ENCODE data around the gene BLVRB. TPM values are rescaled to one million over a fixed set of nuclear protein-coding genes. Genes with fewer than 3 reads are reported as not detected.
"Not testable (repeated sequence)": the region's sequence is repeated elsewhere in the genome, so short reads cannot be mapped to it uniquely, and the experiment has no call there.

Gene BLVRB
- polyA plus RNA-seq, 3 donors = 38.2 to 44.1 (median 39.8) TPM

DNA sequence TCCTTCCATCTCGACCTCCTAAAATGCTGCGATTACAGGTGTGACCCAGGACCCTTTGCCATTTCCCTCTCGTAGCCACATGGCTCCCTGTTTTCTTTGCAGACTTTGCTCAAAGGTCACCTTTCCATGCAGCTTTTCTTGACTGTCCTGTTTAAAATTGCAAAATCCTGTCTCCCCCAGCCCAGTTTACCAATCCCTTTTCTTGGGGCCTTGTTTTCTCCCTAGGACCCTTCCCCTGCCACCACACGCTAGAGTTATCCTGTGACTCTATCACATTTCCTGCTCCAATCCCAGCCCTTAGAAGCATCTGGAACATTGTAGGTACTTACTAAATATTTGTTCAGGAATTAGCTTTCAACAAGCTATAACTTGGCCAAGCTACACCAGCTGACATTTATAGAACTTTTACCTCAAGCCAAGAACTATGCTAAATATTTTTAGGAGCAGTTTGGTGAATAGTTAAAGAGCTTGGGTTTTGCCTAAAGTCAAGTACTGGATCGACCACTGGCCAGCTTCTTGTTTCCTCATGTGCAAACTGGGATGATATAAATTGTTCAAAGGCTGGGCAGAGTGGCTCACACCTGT, 12.3 kb downstream of the BLVRB start:
- DNase-seq (ENCODE audit: low read depth in 3 of 3, low spot score in 2 of 3) = no peak

- DNase-seq (ENCODE audit: low read depth in 3 of 3, low spot score in 2 of 3) = no peak
Observed at GRCh38 chr19:40452016-40452415, 13.5 kb downstream of the BLVRB start.

- no peak for DNase-seq (ENCODE audit: low read depth in 3 of 3, low spot score in 2 of 3)
Observed at GRCh38 chr19:40450664-40451063, 14.9 kb downstream of the BLVRB start.

DNA sequence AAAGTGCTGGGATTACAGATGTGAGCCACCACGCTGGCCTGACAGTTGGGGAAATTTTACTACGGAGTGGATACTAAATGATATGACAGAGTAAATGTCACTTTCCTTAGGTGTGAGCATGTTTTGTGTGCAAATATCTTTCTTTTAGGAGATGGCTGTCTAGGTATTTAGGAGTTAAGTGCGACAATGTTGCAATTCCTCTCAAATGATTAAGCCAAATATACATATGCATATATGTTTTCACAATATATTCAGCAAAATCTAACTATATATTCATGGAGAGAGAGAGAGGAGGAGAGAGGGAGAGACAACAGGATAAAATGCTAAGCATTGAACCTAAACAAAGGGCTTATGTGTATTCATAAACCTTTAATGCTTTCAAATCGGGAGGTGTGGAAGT, 16.0 kb downstream of the BLVRB start:
- DNase-seq (ENCODE audit: low read depth in 3 of 3, low spot score in 2 of 3) = no peak

- no peak for DNase-seq (ENCODE audit: low read depth in 3 of 3, low spot score in 2 of 3)
Observed at GRCh38 chr19:40446263-40446784, 19.2 kb downstream of the BLVRB start.

GRCh38 chr19:40445780-40446262, 19.7 kb downstream of the BLVRB start:
- no peak for DNase-seq (ENCODE audit: low read depth in 3 of 3, low spot score in 2 of 3)

GRCh38 chr19:40444825-40445312, 20.7 kb downstream of the BLVRB start:
- no peak for DNase-seq (ENCODE audit: low read depth in 3 of 3, low spot score in 2 of 3)

DNA sequence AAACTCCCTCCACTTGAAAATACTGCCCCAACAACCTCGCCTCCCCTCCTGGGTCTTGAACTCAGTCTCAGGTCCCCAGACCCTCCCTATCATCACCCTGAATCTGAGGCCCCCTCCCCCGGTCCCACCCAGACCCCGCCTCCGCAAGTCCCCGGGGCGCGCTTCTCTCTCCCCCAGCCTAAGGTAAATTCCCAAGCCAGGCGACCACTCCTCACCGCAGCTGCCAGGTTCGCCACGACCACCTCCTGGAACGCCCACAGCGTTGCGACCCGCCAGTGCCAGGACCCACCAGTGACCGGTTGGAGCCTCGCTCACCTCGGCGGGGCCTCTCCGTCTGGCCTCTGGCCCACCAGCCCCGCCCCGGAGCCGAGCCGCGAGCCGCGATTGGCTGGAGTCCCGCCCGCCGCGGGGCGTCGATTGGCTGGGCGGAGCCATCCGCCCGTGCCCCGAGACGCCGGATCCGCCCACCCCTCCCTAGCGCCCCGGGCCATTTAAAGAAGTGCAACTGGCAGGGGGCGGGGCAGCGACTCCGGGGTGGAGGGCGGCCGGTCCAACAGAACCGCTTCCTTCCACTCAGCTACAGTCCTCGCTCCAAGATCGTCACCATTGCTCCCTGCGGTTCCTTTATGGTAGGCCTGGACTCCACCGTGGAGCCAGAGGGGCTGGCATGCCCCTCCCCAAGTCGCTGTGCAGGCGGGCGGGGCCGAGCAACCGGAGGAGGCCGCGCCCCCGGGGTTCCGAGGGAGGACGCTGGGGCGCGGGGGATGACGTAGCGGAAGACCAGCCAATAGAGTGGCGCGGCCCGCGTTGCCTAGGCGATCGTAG, 21.3 kb downstream of the BLVRB start, which contains the start of gene SERTAD3:
TSS of gene SERTAD3 (minus strand) at position 336 of the 825 bp plus-strand sequence. CDS start 2,255 bp downstream, outside the sequence.
- peak in 1 of 3 donors; percentile 93 for DNase-seq (ENCODE audit: low read depth in 3 of 3, low spot score in 2 of 3)

- DNase-seq (ENCODE audit: low read depth in 3 of 3, low spot score in 2 of 3) = peak; percentile 95 to 99 (median 99)
Observed at GRCh38 chr19:40443131-40443999, 22.2 kb downstream of the BLVRB start.

DNA sequence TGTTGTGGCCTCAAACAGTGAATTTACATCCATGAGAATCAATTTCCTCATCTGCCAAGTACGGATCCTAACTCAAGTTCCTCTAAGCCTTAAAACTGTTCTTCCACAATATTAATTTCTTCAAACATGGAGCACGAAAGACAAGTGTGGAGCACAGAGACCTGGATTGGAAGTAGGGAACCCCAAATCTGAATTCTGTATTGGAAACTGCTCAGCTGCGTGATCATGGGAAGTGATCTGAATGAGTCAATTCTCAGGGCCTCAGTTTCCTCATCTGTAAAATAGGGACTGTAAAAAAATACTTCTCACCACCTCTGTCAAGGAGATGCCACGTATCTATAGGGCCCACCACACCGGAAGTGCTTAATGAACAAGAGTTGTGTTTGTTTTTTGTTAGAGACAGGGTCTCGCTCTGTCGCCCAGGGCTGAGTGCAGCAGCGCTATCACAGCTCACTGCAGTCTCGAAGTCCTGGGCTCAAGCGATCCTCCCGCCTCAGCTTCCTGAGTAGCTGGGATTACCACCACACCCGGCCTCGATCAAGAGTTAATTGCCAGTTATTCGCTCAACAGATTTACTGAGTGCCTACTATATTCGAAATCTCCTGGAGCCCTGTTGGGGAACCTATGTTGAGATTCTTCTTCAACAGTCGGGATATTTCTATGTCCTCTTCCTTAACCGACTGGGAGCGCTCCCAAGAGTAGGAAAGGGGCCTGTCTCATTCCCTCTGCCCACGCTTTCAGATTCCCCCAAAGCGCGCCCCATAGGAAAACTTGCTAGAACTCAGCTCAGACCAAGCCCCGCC, 23.0 kb downstream of the BLVRB start:
- DNase-seq (ENCODE audit: low read depth in 3 of 3, low spot score in 2 of 3) = no peak

DNA sequence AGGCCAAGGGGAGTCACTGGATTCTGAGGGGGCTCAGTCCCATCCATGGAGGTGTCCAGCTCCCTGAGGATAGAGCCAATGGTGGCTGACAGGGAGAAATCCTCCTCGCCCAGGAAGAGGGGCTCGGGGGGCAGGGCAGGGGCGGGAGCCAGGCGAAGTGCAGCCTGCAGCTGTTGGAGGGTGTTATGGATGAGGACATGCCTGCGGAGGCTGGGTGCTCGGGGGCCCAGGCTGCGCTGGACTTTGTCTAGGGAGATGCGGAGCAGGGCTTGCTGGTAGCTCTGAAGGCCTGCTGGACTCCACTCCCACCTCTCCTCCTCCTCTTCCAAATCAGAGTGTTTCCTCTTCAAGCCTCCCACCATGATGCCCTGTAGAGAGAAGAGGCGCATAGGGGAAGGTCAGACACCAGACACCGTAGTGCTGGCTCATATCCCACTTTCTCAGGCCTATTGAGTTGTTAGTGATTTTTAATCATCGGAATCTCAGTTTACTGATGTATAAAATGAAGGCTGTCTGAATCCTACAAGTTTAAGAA, 23.8 kb downstream of the BLVRB start:
- no peak for DNase-seq (ENCODE audit: low read depth in 3 of 3, low spot score in 2 of 3)

DNA sequence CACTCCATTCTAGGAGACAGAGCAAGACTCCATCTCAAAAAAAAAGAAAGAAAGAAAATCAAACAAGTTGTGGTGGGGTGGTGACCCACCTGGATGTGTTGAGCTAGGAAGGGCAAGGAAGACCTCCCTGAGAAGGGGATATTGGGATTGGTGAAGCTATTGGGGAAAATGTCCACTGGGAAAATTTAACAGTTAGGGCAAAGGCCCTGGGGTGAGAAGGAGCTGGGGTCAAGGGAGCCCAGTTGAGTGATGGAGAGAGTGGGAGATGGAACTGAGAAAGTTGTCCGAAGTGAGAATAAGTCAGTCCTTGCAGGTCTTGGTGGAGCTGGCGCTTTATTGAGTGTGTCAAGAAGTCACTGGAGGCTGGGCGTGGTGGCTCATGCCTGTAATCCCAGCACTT, 27.3 kb downstream of the BLVRB start:
- DNase-seq (ENCODE audit: low read depth in 3 of 3, low spot score in 2 of 3) = no peak

DNA sequence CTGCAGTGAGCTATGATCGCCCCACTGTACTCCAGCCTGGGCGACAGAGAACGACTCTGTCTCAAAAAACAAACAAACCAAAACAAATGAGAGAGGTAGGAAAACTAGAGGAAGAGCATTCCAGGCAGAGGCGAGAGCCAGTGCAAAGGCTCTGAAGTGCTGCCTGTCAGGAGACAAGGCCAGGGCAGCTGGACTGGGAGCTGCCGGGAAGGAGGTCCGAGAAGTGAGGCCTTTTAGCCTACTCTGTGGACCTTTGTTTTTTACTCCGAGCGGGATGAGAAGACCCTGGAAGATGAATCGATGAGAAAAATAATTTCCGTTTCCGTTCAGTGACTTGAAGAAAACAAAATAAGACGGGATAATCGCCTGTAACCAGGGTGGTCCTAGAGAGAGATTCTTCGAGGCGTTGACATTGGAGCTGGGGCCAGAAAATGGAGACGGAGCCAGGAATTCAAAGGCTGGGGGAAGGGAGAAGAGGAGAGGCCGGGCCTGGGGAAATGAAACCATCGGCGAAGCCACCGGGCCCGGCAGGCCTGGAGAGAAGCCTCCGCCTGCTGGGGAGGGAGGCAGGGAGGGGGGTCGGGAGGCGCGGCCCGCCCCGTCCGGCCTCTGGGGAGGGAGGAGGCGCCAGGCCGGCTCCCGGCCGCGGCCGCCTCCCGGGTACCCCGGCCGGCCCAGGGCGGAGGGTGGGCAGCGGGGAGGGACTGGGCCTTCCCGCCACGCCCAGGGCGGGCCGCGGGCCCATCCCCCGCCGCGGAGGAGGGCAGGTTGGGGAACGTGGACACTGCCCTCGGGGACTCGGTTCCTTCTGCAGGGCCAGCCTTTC, 31.9 kb downstream of the BLVRB start:
- peak in 1 of 3 donors; percentile 86 for DNase-seq (ENCODE audit: low read depth in 3 of 3, low spot score in 2 of 3)

DNA sequence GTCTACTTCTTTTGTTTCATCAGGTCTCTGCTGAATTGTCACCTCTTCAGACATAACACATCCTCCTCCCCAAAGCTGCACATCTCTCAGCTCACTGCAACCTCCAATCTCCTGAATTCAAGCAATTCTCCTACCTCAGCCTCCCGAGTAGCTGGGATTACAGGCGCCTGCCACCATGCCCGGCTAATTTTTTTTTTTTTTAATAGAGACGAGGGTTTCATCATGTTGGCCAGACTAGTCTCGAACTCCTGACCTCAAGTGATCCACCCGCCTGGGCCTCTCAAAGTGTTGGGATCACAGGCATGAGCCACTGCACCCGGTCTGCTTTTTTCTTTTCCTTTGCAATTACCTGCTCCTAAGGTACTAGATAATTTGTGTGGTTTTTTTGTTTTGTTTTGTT, 32.8 kb downstream of the BLVRB start:
- not testable (repeated sequence) for DNase-seq (ENCODE audit: low read depth in 3 of 3, low spot score in 2 of 3)

GRCh38 chr19:40431698-40432097, 33.8 kb downstream of the BLVRB start:
- no peak for DNase-seq (ENCODE audit: low read depth in 3 of 3, low spot score in 2 of 3)

- not testable (repeated sequence) for DNase-seq (ENCODE audit: low read depth in 3 of 3, low spot score in 2 of 3)
Observed at GRCh38 chr19:40430242-40430641, 35.3 kb downstream of the BLVRB start.

GRCh38 chr19:40428197-40428596, 37.3 kb downstream of the BLVRB start:
- DNase-seq (ENCODE audit: low read depth in 3 of 3, low spot score in 2 of 3) = not testable (repeated sequence)

DNA sequence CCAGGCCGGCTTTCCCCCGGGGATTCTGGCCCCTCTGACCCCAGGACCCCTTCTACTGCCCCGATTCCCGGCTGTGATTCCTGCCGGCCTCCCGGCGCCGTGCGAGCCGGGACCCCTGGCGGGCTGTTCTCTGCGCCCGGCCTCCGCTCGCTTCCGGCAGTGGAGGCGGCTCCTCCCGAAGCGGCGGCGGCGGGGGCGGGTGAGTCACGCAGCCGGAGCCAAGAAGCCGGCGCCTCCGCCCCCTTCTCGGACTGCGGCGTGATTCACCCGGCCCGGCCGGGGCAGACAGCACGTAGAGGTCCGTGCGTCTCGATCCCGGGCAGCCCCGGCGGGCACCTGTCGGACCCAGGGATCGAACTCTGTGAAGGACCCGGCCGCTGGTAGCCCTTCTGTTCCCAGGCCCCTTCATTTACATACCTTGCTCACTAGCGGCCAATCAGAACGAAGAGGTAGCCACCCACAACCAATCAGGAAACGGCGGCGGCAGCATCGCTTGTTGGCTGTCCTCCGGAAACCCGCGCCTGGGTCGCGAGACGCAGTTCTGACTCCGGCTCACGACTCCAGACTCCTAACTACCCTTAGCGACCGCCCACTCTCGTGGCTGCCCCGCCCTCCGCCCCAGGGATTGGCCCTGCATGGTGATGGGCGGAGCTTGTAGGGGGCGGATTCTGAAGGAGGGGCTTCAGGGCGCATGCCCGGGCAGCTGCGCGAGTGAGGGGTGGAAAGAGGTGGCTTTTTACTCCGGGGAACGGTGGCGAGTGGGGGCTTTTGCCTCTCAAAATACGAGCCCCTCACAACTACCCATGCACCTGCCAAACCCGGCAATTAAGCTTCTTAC, 39.9 kb downstream of the BLVRB start, which contains the start of gene SERTAD1:
TSS of gene SERTAD1 (minus strand) at position 543 of the 838 bp plus-strand sequence. CDS start 2,446 bp downstream, outside the sequence.
- DNase-seq (ENCODE audit: low read depth in 3 of 3, low spot score in 2 of 3) = peak; percentile 97 to 100 (median 98)
